ENCODE results near the gene CNTN4. TPM values are rescaled to one million over a fixed set of nuclear protein-coding genes. Genes with fewer than 3 reads are reported as not detected.

CNTN4 gene
- total RNA-seq, 3 donors from 2014 or later (not counting 1 experiment from before 2014, with no cell fraction given), result not detected

DNA sequence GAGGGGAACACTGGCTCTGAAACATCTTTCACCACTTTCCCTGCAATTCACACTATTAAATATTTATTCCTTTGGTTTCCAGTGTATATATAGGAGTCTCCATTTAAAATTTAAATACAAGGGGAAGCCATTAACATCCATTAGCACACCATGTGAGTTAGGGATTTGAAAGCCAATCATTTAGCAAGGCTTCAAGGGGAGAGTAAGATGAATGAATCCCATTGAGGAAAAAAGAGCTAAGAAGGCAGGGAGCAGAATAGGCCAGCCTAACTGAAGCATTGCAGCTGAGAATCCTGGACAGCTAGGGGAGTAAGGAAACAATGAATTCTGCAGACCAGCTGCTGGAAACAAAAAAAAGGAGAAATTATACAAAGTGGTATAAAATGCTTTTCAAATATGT is 585.4 kb downstream of the CNTN4 start:
- no peaks in the 10 kb centered on the region for H3K36me3 Mint-ChIP-seq
- H3K4me1 Mint-ChIP-seq, result no peaks in the 10 kb centered on the region
- TF ChIP-seq, protein P1, sequence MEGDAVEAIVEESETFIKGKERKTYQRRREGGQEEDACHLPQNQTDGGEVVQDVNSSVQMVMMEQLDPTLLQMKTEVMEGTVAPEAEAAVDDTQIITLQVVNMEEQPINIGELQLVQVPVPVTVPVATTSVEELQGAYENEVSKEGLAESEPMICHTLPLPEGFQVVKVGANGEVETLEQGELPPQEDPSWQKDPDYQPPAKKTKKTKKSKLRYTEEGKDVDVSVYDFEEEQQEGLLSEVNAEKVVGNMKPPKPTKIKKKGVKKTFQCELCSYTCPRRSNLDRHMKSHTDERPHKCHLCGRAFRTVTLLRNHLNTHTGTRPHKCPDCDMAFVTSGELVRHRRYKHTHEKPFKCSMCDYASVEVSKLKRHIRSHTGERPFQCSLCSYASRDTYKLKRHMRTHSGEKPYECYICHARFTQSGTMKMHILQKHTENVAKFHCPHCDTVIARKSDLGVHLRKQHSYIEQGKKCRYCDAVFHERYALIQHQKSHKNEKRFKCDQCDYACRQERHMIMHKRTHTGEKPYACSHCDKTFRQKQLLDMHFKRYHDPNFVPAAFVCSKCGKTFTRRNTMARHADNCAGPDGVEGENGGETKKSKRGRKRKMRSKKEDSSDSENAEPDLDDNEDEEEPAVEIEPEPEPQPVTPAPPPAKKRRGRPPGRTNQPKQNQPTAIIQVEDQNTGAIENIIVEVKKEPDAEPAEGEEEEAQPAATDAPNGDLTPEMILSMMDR (IDR thresholded peaks at IDR 0.05), result no peak
- intact Hi-C loops (cut with micrococcal nuclease), result no loop called here
- H3K9me3 Mint-ChIP-seq, result no peaks in the 10 kb centered on the region
- DNase-seq (no peak), ATAC-seq (no peak)
- H3K36me3 ChIP-seq (ENCODE audit: control insufficient read depth, insufficient read depth, low read length), result no peaks in the 10 kb centered on the region
- H3K27me3 ChIP-seq (ENCODE audit: control insufficient read depth, insufficient read depth, low read length), result no peaks in the 10 kb centered on the region
- no peaks in the 10 kb centered on the region for H3K27me3 Mint-ChIP-seq (ENCODE audit: low read depth in 2 of 2)
- H3K4me3 ChIP-seq (ENCODE audit: low read length), result no peak overlapping the region
- H3K27ac Mint-ChIP-seq, result no peak overlapping the region
- no peaks in the 10 kb centered on the region for H3K9me3 ChIP-seq (ENCODE audit: control insufficient read depth, insufficient read depth, low read length)
- no peak overlapping the region for H3K4me3 Mint-ChIP-seq
- H3K27ac ChIP-seq (ENCODE audit: low read length), result no peak overlapping the region
- no peaks in the 10 kb centered on the region for H3K4me1 ChIP-seq (ENCODE audit: control insufficient read depth, insufficient read depth, low read length)

DNA sequence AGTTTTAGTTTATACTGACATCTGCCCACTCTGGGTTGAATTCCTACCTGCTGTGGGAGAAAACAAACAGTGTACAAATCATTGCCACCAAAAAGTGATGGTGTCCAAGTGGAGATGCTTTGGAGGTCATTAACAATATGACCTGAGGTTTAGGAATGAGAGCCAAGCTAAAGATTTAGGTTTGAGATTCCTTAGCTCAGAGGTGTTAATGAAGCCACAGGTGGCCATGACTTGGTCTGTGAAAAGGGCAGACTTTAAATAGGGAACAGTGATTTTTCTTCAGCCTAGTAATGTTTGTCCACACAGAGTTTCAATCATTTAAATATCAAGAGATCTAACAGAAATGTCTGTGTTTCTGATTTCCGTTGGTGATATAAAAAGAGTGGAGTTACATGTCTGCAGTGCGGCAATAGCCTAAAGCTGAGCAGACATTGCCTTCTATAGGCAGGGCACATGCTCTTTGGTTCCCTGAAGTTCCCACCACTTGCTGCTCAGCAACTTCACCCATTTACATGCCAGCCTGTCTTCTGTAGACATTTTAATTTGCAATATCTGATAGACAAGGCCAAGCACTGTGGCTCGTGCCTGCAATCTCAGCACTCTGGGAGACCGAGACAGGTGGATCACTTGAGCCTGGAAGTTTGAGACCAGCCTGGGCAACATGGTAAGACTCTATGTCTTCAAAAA is 588.3 kb downstream of the CNTN4 start:
- Histone ChIP-seq H3K4me3 (ENCODE audit: low read length) (no peak overlapping the region), H3K36me3 (ENCODE audit: control insufficient read depth, insufficient read depth, low read length) (no peaks in the 10 kb centered on the region), H3K27ac (ENCODE audit: low read length) (no peak overlapping the region), H3K9me3 (ENCODE audit: control insufficient read depth, insufficient read depth, low read length) (no peaks in the 10 kb centered on the region), H3K27me3 (ENCODE audit: control insufficient read depth, insufficient read depth, low read length) (no peaks in the 10 kb centered on the region), H3K4me1 (ENCODE audit: control insufficient read depth, insufficient read depth, low read length) (no peaks in the 10 kb centered on the region)
- TF ChIP-seq, protein P1 (IDR thresholded peaks at IDR 0.05), result no peak
- ATAC-seq (no peak), DNase-seq (no peak)
- intact Hi-C loops (cut with micrococcal nuclease), result no loop called here
- Mint-ChIP-seq H3K9me3 (no peaks in the 10 kb centered on the region), H3K27me3 (ENCODE audit: low read depth in 2 of 2) (no peaks in the 10 kb centered on the region), H3K36me3 (no peaks in the 10 kb centered on the region), H3K4me3 (no peak overlapping the region), H3K4me1 (no peaks in the 10 kb centered on the region), H3K27ac (no peak overlapping the region)
- 71% methylated on average over 4 of the region's 4 CpGs for WGBS (ENCODE audit: insufficient coverage)

DNA sequence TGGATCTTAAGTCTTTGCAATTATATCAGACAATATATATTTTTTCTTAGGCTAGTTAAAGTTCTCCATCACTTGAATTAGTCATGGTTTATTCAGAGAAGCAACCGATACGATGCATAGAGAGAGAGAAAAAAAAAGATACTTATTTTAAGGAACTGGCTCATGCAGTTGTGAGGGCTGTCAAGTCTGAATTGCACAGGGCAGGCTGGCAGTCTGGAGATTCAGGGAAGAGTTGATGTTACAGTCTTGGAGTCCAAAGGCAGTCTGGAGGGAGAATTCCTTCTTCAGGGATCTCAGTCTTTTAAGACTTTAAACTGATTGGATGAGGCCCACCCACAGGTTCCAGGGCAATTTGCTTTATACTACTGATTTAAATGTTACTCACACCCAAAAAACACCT is 598.9 kb downstream of the CNTN4 start:
- H3K27me3 Mint-ChIP-seq (ENCODE audit: low read depth in 2 of 2), result no peaks in the 10 kb centered on the region
- TF ChIP-seq, protein P1 (IDR thresholded peaks at IDR 0.05), result no peak

DNA sequence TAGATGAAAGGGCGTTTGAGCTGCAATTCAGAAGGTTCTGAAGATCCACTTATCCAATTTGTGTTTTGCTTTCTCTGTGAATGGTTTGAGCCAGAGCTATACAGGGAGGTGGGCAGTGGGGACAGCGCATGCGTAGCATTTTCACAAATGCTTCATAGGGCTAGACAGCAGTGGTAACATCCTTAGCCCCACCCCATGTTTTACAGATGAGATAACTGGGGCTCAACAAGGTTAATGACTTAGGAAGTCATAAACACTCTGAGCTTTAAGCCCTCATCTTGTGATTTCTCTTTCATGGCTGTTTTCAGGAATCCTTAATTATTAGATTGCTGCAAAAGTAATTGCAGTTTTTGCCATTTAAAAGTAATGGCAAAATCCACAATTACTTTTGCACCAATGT is 602.8 kb downstream of the CNTN4 start:
- peaks cover 0 to 3% of the 10 kb centered on the region in 2 donors for H3K9me3 Mint-ChIP-seq

More for the DNA sequence above, 598.9 kb downstream of the CNTN4 start:
- Histone ChIP-seq H3K4me3 (ENCODE audit: low read length) (no peak overlapping the region), H3K27ac (ENCODE audit: low read length) (no peak overlapping the region), H3K4me1 (ENCODE audit: control insufficient read depth, insufficient read depth, low read length) (no peaks in the 10 kb centered on the region), H3K9me3 (ENCODE audit: control insufficient read depth, insufficient read depth, low read length) (no peaks in the 10 kb centered on the region), H3K36me3 (ENCODE audit: control insufficient read depth, insufficient read depth, low read length) (no peaks in the 10 kb centered on the region), H3K27me3 (ENCODE audit: control insufficient read depth, insufficient read depth, low read length) (no peaks in the 10 kb centered on the region)
- no peak for ATAC-seq
- no peaks in the 10 kb centered on the region for H3K4me1 Mint-ChIP-seq
- no peak overlapping the region for H3K27ac Mint-ChIP-seq
- DNase-seq, result no peak
- H3K36me3 Mint-ChIP-seq, result no peaks in the 10 kb centered on the region
- H3K9me3 Mint-ChIP-seq, result peaks cover 0 to 6% of the 10 kb centered on the region in 2 donors
- 92% methylated on average over 2 of the region's 2 CpGs for WGBS (ENCODE audit: insufficient coverage)
- H3K4me3 Mint-ChIP-seq, result no peak overlapping the region
- intact Hi-C loops (cut with micrococcal nuclease), result no loop called here

More for the DNA sequence above, 602.8 kb downstream of the CNTN4 start:
- no peaks in the 10 kb centered on the region for H3K36me3 Mint-ChIP-seq
- ATAC-seq (no peak), DNase-seq (no peak)
- Histone ChIP-seq H3K9me3 (ENCODE audit: control insufficient read depth, insufficient read depth, low read length) (no peaks in the 10 kb centered on the region), H3K36me3 (ENCODE audit: control insufficient read depth, insufficient read depth, low read length) (no peaks in the 10 kb centered on the region), H3K27ac (ENCODE audit: low read length) (no peak overlapping the region), H3K4me3 (ENCODE audit: low read length) (no peak overlapping the region), H3K4me1 (ENCODE audit: control insufficient read depth, insufficient read depth, low read length) (no peaks in the 10 kb centered on the region), H3K27me3 (ENCODE audit: control insufficient read depth, insufficient read depth, low read length) (no peaks in the 10 kb centered on the region)
- intact Hi-C loops (cut with micrococcal nuclease), result no loop called here
- no peaks in the 10 kb centered on the region for H3K4me1 Mint-ChIP-seq
- WGBS (ENCODE audit: insufficient coverage), result 89% methylated on average over 3 of the region's 3 CpGs
- no peak overlapping the region for H3K27ac Mint-ChIP-seq
- no peaks in the 10 kb centered on the region for H3K27me3 Mint-ChIP-seq (ENCODE audit: low read depth in 2 of 2)
- no peak overlapping the region for H3K4me3 Mint-ChIP-seq
- TF ChIP-seq, protein P1 (IDR thresholded peaks at IDR 0.05), result no peak
